Liver (tissue), 9 donors: Measurements from ENCODE around the gene FTO. TPM values are rescaled to one million over a fixed set of nuclear protein-coding genes. Genes with fewer than 3 reads are reported as not detected.

ENCODE experiments used
- DNase-seq: peaks from one replicate; pipeline ENCODE4 v3.0.0-alpha.2; 2017; ENCODE audit warnings: low spot score
- H3K27ac ChIP-seq, 2 donors: one replicate each; pipeline ENCODE4 v1.7.0; 2013; ENCODE audit warnings: inconsistent platforms in 2 of 2, low read length in 2 of 2, control low read depth in 1 of 2, low read depth in 1 of 2, mild to moderate bottlenecking in 1 of 2
- H3K27me3 ChIP-seq, 4 donors: one replicate each; pipeline versions ENCODE4 v1.6.1 to v1.7.0; 2013; ENCODE audit warnings: low read length in 3 of 4, inconsistent platforms in 1 of 4, mild to moderate bottlenecking in 1 of 4, moderate library complexity in 1 of 4; ENCODE audit not compliant: control insufficient read depth in 4 of 4, insufficient read depth in 4 of 4
- H3K36me3 ChIP-seq, 4 donors: one replicate each; pipeline versions ENCODE4 v1.6.1 to v1.7.0; 2013; ENCODE audit warnings: low read length in 3 of 4, mild to moderate bottlenecking in 3 of 4, low read depth in 1 of 4, moderate library complexity in 1 of 4; ENCODE audit not compliant: control insufficient read depth in 4 of 4, insufficient read depth in 3 of 4
- H3K4me1 ChIP-seq, 4 donors: one replicate each; pipeline versions ENCODE4 v1.6.1 to v1.7.0; 2013; ENCODE audit warnings: low read length in 3 of 4, mild to moderate bottlenecking in 3 of 4, moderate library complexity in 1 of 4; ENCODE audit not compliant: control insufficient read depth in 4 of 4, insufficient read depth in 4 of 4
- H3K4me3 ChIP-seq, 3 donors: one replicate each; pipeline versions ENCODE4 v1.6.1 to v1.7.0; 2013; ENCODE audit warnings: low read length in 3 of 3, control low read depth in 1 of 3, low read depth in 1 of 3, mild to moderate bottlenecking in 1 of 3
- H3K9ac ChIP-seq, 2 donors: one replicate each; pipeline ENCODE4 v1.7.0; 2013; ENCODE audit warnings: low read length in 2 of 2, mild to moderate bottlenecking in 2 of 2, moderate library complexity in 2 of 2, control low read depth in 1 of 2, low read depth in 1 of 2
- H3K9me3 ChIP-seq, 4 donors: one replicate each; pipeline versions ENCODE4 v1.6.1 to v1.7.0; 2013; ENCODE audit warnings: low read length in 3 of 4; ENCODE audit not compliant: control insufficient read depth in 4 of 4
- ATF3 ChIP-seq: IDR thresholded peaks from 2 replicates; pipeline ENCODE4 v1.6.1; 2016; ENCODE audit warnings: antibody characterized with exemption
- CTCF ChIP-seq: fragments of 150-350 bp; IDR thresholded peaks from 2 replicates; pipeline ENCODE4 v1.5.1; 2017; ENCODE audit warnings: improper control_type of control experiment, low read depth, low read length; ENCODE audit not compliant: missing input control
- EGR1 ChIP-seq, 2 donors: IDR thresholded peaks; 2 replicates each; pipeline ENCODE4 v1.6.1; 2016 to 2018; ENCODE audit warnings: antibody characterized with exemption in 2 of 2, low read depth in 2 of 2
- FOXA2 ChIP-seq: IDR thresholded peaks from 2 replicates; pipeline ENCODE4 v1.6.1; 2016; ENCODE audit warnings: antibody characterized with exemption
- GABPA ChIP-seq, 2 donors: IDR thresholded peaks in 1 of 2; conservative IDR thresholded peaks in 1 of 2; 2 replicates each; pipeline ENCODE4 v1.6.1; 2016; ENCODE audit warnings: antibody characterized with exemption in 2 of 2, mild to moderate bottlenecking in 1 of 2, moderate library complexity in 1 of 2
- HNF4A ChIP-seq, 2 donors: conservative IDR thresholded peaks; 2 replicates each; pipeline ENCODE4 v1.6.1; 2016; ENCODE audit warnings: antibody characterized with exemption in 2 of 2, mild to moderate bottlenecking in 2 of 2
- MAX ChIP-seq: IDR thresholded peaks from 2 replicates; pipeline ENCODE4 v1.6.1; 2016; ENCODE audit warnings: antibody characterized with exemption
- NR2F2 ChIP-seq: IDR thresholded peaks from 2 replicates; pipeline ENCODE4 v1.6.1; 2016; ENCODE audit warnings: antibody characterized with exemption
- RAD21 ChIP-seq, 2 donors: IDR thresholded peaks; 2 replicates each; pipeline ENCODE4 v1.6.1; 2016; ENCODE audit warnings: antibody characterized with exemption in 2 of 2, mild to moderate bottlenecking in 2 of 2
- REST ChIP-seq: IDR thresholded peaks from 2 replicates; pipeline ENCODE4 v1.6.1; 2016; ENCODE audit warnings: antibody characterized with exemption, mild to moderate bottlenecking
- RXRA ChIP-seq, 2 donors: IDR thresholded peaks; 2 replicates each; pipeline ENCODE4 v1.6.1; 2017 to 2018; ENCODE audit warnings: antibody characterized with exemption in 2 of 2, mild to moderate bottlenecking in 1 of 2
- SP1 ChIP-seq: IDR thresholded peaks from 2 replicates; pipeline ENCODE4 v1.6.1; 2018; ENCODE audit warnings: antibody characterized with exemption, mild to moderate bottlenecking
- YY1 ChIP-seq: IDR thresholded peaks from 2 replicates; pipeline ENCODE4 v1.6.1; 2016; ENCODE audit warnings: antibody characterized with exemption, mild to moderate bottlenecking
- WGBS: extraction: QIAGEN DNeasy Blood & Tissue Kit; methylation state at CpG from one replicate; pipeline ENCODE4 v1.1.7; 2013; 5-methylcytosine and 5-hydroxymethylcytosine counted together
- polyA plus RNA-seq, 2 donors: library from polyadenylated mRNA; stranded (reverse) in 1 of 2; unstranded in 1 of 2; fragments of 200-250 nt in 1 of 2; fragments of >200 nt in 1 of 2; fragmentation: Nextera tagmentation in 1 of 2; extraction: Ambion mirVana in 1 of 2; gene quantifications; one replicate each; pipeline versions ENCODE4 v1.2.1 to v1.2.3, GENCODE V29; 2013 to 2015
- total RNA-seq, 2 donors: library from RNA; depleted of rRNA; stranded (reverse); fragments of >200 nt; gene quantifications; one replicate each; pipeline ENCODE4 v1.2.3, GENCODE V29; 2014
- TF ChIP-seq, protein P1 (sequence below): IDR thresholded peaks from 2 replicates; pipeline ENCODE4 v1.6.1; 2016; ENCODE audit warnings: antibody characterized with exemption
- donor health status: healthy.
- donor health status: healthy.
- donor health status: healthy.
- donor health status: healthy.
- donor health status: healthy.

Gene FTO
- total and polyA plus RNA-seq, 4 donors, result 12.0 to 54.2 (median 24.6) TPM

GRCh38 chr16:53936529-53936928 lies 232.6 kb downstream of the FTO start:
- H3K4me3 ChIP-seq, result no peak overlapping the region
- no peak for DNase-seq
- no peak for TF ChIP-seq RAD21 (IDR thresholded peaks at IDR 0.05)
- TF ChIP-seq NR2F2, result no peak
- TF ChIP-seq SP1, result no peak
- no peak for TF ChIP-seq MAX
- 97% methylated on average over 5 of the region's 5 CpGs for WGBS
- no peaks in the 10 kb centered on the region for H3K9me3 ChIP-seq
- H3K27ac ChIP-seq, result no peak overlapping the region
- H3K9ac ChIP-seq, result no peak overlapping the region
- peaks cover 0 to 7% (median 1%) of the 10 kb centered on the region in 4 donors for H3K36me3 ChIP-seq
- no peaks in the 10 kb centered on the region for H3K4me1 ChIP-seq
- no peaks in the 10 kb centered on the region for H3K27me3 ChIP-seq

- Histone ChIP-seq H3K9me3 (no peaks in the 10 kb centered on the region), H3K27ac (no peak overlapping the region), H3K27me3 (no peaks in the 10 kb centered on the region), H3K4me1 (no peaks in the 10 kb centered on the region), H3K36me3 (peaks cover 0 to 7% (median 2%) of the 10 kb centered on the region in 4 donors), H3K9ac (no peak overlapping the region), H3K4me3 (no peak overlapping the region)
- TF ChIP-seq YY1 (no peak), NR2F2 (peak; percentile 47), FOXA2 (no peak), REST (no peak), SP1 (no peak), MAX (no peak), HNF4A (conservative IDR thresholded peaks at IDR 0.05) (no peak), RXRA (IDR thresholded peaks at IDR 0.05) (peak; percentile 69 to 71)
- TF ChIP-seq, protein P1, sequence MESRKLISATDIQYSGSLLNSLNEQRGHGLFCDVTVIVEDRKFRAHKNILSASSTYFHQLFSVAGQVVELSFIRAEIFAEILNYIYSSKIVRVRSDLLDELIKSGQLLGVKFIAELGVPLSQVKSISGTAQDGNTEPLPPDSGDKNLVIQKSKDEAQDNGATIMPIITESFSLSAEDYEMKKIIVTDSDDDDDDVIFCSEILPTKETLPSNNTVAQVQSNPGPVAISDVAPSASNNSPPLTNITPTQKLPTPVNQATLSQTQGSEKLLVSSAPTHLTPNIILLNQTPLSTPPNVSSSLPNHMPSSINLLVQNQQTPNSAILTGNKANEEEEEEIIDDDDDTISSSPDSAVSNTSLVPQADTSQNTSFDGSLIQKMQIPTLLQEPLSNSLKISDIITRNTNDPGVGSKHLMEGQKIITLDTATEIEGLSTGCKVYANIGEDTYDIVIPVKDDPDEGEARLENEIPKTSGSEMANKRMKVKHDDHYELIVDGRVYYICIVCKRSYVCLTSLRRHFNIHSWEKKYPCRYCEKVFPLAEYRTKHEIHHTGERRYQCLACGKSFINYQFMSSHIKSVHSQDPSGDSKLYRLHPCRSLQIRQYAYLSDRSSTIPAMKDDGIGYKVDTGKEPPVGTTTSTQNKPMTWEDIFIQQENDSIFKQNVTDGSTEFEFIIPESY, result no peak
- DNase-seq, result no peak
- 82% methylated on average over 10 of the region's 10 CpGs for WGBS
These were observed 233.4 kb downstream of the FTO start for GRCh38 chr16:53937161-53937880.

- no peak overlapping the region for H3K9ac ChIP-seq
- WGBS, result 94% methylated on average over 2 of the region's 2 CpGs
- no peak for DNase-seq
- no peaks in the 10 kb centered on the region for H3K4me1 ChIP-seq
- no peaks in the 10 kb centered on the region for H3K27me3 ChIP-seq
- H3K27ac ChIP-seq, result no peak overlapping the region
- no peaks in the 10 kb centered on the region for H3K9me3 ChIP-seq
- peaks cover 0 to 2% (median 0%) of the 10 kb centered on the region in 4 donors for H3K36me3 ChIP-seq
- H3K4me3 ChIP-seq, result no peak overlapping the region
- TF ChIP-seq NR2F2, result no peak
- no peak for TF ChIP-seq ATF3
- TF ChIP-seq GABPA (IDR thresholded peaks at IDR 0.05 in 1 of 2, conservative IDR thresholded peaks at IDR 0.05 in 1 of 2), result no peak
- TF ChIP-seq REST, result no peak
- TF ChIP-seq RAD21 (IDR thresholded peaks at IDR 0.05), result no peak
- TF ChIP-seq EGR1 (IDR thresholded peaks at IDR 0.05; ENCODE audit: low read depth in 2 of 2), result no peak
- TF ChIP-seq SP1, result no peak
- no peak for TF ChIP-seq CTCF
These were observed 240.1 kb downstream of the FTO start for GRCh38 chr16:53944025-53944424.
